Mesothelial cell of epicardium (in vitro differentiated cells): ENCODE measurements around the gene LTN1. TPM values are rescaled to one million over a fixed set of nuclear protein-coding genes. Genes with fewer than 3 reads are reported as not detected.

Source experiments
- DNase-seq, 2 experiments: peaks; one replicate each; pipeline ENCODE4 v3.0.0; 2021; ENCODE audit warnings: low spot score in 2 of 2; ENCODE audit not compliant: unreplicated experiment in 2 of 2
- H3K27ac Mint-ChIP-seq: 2 replicates; pipeline ENCODE4 v1.8.0; 2021; ENCODE audit warnings: mixed read lengths
- H3K27me3 Mint-ChIP-seq: 2 replicates; pipeline ENCODE4 v1.8.0; 2021; ENCODE audit warnings: low read depth, mixed read lengths
- H3K36me3 Mint-ChIP-seq: 2 replicates; pipeline ENCODE4 v1.8.0; 2021; ENCODE audit warnings: mixed read lengths
- H3K4me1 Mint-ChIP-seq: 2 replicates; pipeline ENCODE4 v1.8.0; 2021; ENCODE audit warnings: mixed read lengths
- H3K4me3 Mint-ChIP-seq: 2 replicates; pipeline ENCODE4 v1.8.0; 2021; ENCODE audit warnings: mild to moderate bottlenecking, moderate library complexity, mixed read lengths
- H3K9me3 Mint-ChIP-seq: 2 replicates; pipeline ENCODE4 v1.8.0; 2021; ENCODE audit warnings: mixed read lengths
- CTCF ChIP-seq: fragments of 200-600 bp; sonication (generic); IDR thresholded peaks from one replicate; pipeline ENCODE4 v1.5.0; 2021; ENCODE audit warnings: antibody characterized with exemption; ENCODE audit not compliant: unreplicated experiment
- total RNA-seq: library from RNA; stranded (reverse); gene quantifications from 3 replicates; pipeline ENCODE4 v1.2.1, GENCODE V29; 2021

Gene LTN1
- total RNA-seq, 1 donor from 2014 or later, result 31.1 TPM

GRCh38 chr21:28982637-28983036 lies 10.0 kb downstream of the LTN1 start:
- no peak overlapping the region for H3K27ac Mint-ChIP-seq
- no peaks in the 10 kb centered on the region for H3K9me3 Mint-ChIP-seq
- TF ChIP-seq CTCF, result no peak
- H3K4me3 Mint-ChIP-seq, result no peak overlapping the region
- H3K4me1 Mint-ChIP-seq, result no peaks in the 10 kb centered on the region
- peaks cover 18% of the 10 kb centered on the region for H3K36me3 Mint-ChIP-seq
- no peaks in the 10 kb centered on the region for H3K27me3 Mint-ChIP-seq
- no peak for DNase-seq

GRCh38 chr21:28979092-28979491 lies 13.6 kb downstream of the LTN1 start:
- Mint-ChIP-seq H3K9me3 (no peaks in the 10 kb centered on the region), H3K27ac (no peak overlapping the region), H3K4me1 (no peaks in the 10 kb centered on the region), H3K4me3 (no peak overlapping the region), H3K27me3 (no peaks in the 10 kb centered on the region), H3K36me3 (peaks cover 23% of the 10 kb centered on the region)
- TF ChIP-seq CTCF, result no peak
- DNase-seq, result no peak

GRCh38 chr21:28975397-28975796 lies 17.3 kb downstream of the LTN1 start:
- no peak for DNase-seq

GRCh38 chr21:28974531-28975227 lies 18.0 kb downstream of the LTN1 start:
- Mint-ChIP-seq H3K4me3 (no peak overlapping the region), H3K4me1 (no peaks in the 10 kb centered on the region), H3K9me3 (peaks cover 6% of the 10 kb centered on the region), H3K27me3 (no peaks in the 10 kb centered on the region), H3K27ac (no peak overlapping the region), H3K36me3 (peaks cover 37% of the 10 kb centered on the region)
- TF ChIP-seq CTCF, result no peak
- DNase-seq, result no peak

More at GRCh38 chr21:28975397-28975796, 17.3 kb downstream of the LTN1 start:
- Mint-ChIP-seq H3K4me3 (no peak overlapping the region), H3K36me3 (peaks cover 34% of the 10 kb centered on the region), H3K27me3 (no peaks in the 10 kb centered on the region), H3K4me1 (no peaks in the 10 kb centered on the region), H3K27ac (no peak overlapping the region), H3K9me3 (peaks cover 6% of the 10 kb centered on the region)
- TF ChIP-seq CTCF, result no peak

GRCh38 chr21:28972398-28972797 lies 20.3 kb downstream of the LTN1 start:
- DNase-seq, result no peak
- Mint-ChIP-seq H3K4me1 (no peaks in the 10 kb centered on the region), H3K27me3 (no peaks in the 10 kb centered on the region), H3K27ac (no peak overlapping the region), H3K9me3 (peaks cover 6% of the 10 kb centered on the region), H3K36me3 (peaks cover 35% of the 10 kb centered on the region), H3K4me3 (no peak overlapping the region)
- TF ChIP-seq CTCF, result no peak

- H3K4me3 Mint-ChIP-seq, result no peak overlapping the region
- TF ChIP-seq CTCF, result no peak
- peaks cover 46% of the 10 kb centered on the region for H3K36me3 Mint-ChIP-seq
- no peaks in the 10 kb centered on the region for H3K4me1 Mint-ChIP-seq
- H3K27ac Mint-ChIP-seq, result no peak overlapping the region
- no peaks in the 10 kb centered on the region for H3K27me3 Mint-ChIP-seq
- peaks cover 6% of the 10 kb centered on the region for H3K9me3 Mint-ChIP-seq
- no peak for DNase-seq
Measured at GRCh38 chr21:28971171-28971570, 21.5 kb downstream of the LTN1 start.
